Esophagus squamous epithelium (tissue), 4 donors: ENCODE measurements around the gene WNK1.

Experiments used
- POLR2A ChIP-seq, 4 donors: fragments of 450-650 bp; IDR thresholded peaks; one replicate each; pipeline ENCODE4 v1.6.1; 2017; ENCODE audit warnings: antibody characterized with exemption in 4 of 4, mild to moderate bottlenecking in 4 of 4, moderate library complexity in 3 of 4
- TF ChIP-seq, protein P1 (sequence below), 6 experiments: fragments of 450-650 bp in 4 of 6; fragments of 200-600 bp in 2 of 6; sonication (generic) in 2 of 6; IDR thresholded peaks; one replicate each; pipeline ENCODE4 v1.5.1; 2016 to 2019; ENCODE audit warnings: antibody characterized with exemption in 6 of 6, mild to moderate bottlenecking in 4 of 6, moderate library complexity in 4 of 6

GRCh38 chr12:885701-886100, 133.3 kb downstream of the WNK1 start:
- TF ChIP-seq, protein P1, sequence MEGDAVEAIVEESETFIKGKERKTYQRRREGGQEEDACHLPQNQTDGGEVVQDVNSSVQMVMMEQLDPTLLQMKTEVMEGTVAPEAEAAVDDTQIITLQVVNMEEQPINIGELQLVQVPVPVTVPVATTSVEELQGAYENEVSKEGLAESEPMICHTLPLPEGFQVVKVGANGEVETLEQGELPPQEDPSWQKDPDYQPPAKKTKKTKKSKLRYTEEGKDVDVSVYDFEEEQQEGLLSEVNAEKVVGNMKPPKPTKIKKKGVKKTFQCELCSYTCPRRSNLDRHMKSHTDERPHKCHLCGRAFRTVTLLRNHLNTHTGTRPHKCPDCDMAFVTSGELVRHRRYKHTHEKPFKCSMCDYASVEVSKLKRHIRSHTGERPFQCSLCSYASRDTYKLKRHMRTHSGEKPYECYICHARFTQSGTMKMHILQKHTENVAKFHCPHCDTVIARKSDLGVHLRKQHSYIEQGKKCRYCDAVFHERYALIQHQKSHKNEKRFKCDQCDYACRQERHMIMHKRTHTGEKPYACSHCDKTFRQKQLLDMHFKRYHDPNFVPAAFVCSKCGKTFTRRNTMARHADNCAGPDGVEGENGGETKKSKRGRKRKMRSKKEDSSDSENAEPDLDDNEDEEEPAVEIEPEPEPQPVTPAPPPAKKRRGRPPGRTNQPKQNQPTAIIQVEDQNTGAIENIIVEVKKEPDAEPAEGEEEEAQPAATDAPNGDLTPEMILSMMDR (IDR thresholded peaks at IDR 0.05): no peak
- TF ChIP-seq POLR2A (IDR thresholded peaks at IDR 0.05): no peak
